ENCODE results near the gene PPARGC1A. TPM values are rescaled to one million over a fixed set of nuclear protein-coding genes. Genes with fewer than 3 reads are reported as not detected.

PPARGC1A gene
- total RNA-seq, 2 donors from 2014 or later = not detected

DNA sequence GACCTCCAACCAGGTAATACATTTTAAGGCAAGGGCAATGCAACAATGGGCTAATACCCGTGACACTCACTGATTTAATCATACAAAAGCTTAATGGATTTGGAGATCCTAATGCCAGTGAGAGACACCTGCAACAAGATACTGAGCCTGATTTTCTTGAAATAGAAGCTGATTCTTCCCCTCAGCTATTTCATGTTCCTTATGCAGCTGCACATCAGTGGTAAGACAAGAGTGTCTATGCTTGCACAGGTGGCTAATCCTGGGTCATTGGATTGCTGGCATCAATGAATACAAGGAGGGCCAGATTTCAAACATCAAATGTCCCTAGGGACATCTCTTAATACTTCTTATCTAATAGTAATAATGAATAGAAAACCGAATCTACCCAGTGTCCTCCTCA, 139.7 kb downstream of the PPARGC1A start:
- H3K4me1 Mint-ChIP-seq = no peaks in the 10 kb centered on the region
- H3K4me3 Mint-ChIP-seq = no peak overlapping the region
- no peak for DNase-seq
- no peak for ATAC-seq
- no peaks in the 10 kb centered on the region for H3K27me3 Mint-ChIP-seq
- H3K36me3 Mint-ChIP-seq (ENCODE audit: low read depth) = no peaks in the 10 kb centered on the region
- no peak overlapping the region for H3K27ac Mint-ChIP-seq
- no peaks in the 10 kb centered on the region for H3K9me3 ChIP-seq (ENCODE audit: control insufficient read depth, low read length, poor library complexity, severe bottlenecking)

DNA sequence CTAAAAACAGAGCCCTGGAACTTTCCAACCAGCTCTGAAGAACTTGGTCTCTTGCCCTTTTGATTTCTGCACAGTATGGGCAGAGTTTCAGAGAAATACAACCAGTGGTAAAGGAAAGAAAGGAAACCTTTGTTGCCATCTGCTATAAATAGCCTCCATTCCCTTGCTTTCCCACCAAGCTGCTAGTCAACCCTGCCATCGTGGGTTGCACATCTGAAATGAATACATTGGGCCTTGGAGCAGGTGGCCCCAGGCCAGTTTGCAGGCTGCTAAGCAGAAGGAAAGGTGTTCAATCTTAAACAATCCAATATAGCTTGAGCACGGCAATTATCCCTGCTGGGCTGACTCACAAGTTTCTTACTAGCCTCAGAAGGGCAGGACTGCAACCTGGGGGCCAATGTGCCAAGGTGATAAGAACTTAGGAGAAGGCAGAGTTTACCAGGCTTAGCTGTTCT, 142.5 kb downstream of the PPARGC1A start:
- Mint-ChIP-seq H3K27ac (no peak overlapping the region), H3K36me3 (ENCODE audit: low read depth) (no peaks in the 10 kb centered on the region)

DNA sequence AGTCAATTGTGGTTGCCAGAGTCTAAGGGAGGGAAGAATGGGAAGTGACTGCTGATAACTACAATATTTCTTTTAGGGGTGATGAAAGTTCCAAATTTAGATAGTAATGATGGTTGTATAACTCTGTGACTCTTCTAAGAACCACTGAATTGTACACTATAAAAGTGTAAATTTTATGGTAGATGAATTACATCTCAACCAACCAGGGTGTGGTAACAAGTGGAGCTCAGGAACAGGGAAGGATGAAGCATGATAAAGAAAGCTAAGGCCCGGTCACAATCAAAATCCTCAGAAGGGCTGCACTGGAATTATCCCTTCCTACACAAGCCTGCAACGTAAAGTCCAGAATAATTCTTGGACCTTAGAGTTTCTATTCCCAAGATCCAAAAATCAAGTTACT, 143.2 kb downstream of the PPARGC1A start:
- Mint-ChIP-seq H3K4me3 (no peak overlapping the region), H3K27me3 (no peaks in the 10 kb centered on the region), H3K36me3 (ENCODE audit: low read depth) (no peaks in the 10 kb centered on the region), H3K27ac (no peak overlapping the region), H3K4me1 (no peaks in the 10 kb centered on the region)
- DNase-seq (no peak), ATAC-seq (no peak)
- no peaks in the 10 kb centered on the region for H3K9me3 ChIP-seq (ENCODE audit: control insufficient read depth, low read length, poor library complexity, severe bottlenecking)

More for the DNA sequence above, 142.5 kb downstream of the PPARGC1A start:
- no peak for DNase-seq
- ATAC-seq = no peak
- no peaks in the 10 kb centered on the region for H3K9me3 ChIP-seq (ENCODE audit: control insufficient read depth, low read length, poor library complexity, severe bottlenecking)
- Mint-ChIP-seq H3K4me3 (no peak overlapping the region), H3K27me3 (no peaks in the 10 kb centered on the region), H3K4me1 (no peaks in the 10 kb centered on the region)

DNA sequence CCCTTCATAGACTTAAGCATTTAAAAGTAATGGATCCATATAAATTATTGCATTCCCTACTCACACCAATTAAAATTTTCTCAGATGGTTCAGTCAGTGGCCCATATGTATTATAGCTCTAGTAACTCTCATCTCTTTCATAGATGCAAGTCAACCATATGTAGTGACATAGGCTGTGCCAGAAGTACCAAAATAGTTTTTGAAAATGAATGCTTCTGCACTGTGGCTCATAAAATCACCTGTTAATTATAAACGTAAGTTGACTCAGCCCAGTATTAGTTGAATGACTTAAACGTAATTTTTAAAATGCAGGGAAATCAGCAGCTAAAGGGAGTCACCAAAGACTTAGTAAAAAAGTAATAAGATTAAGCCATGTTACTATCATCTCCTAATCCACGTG, 143.8 kb downstream of the PPARGC1A start:
- Mint-ChIP-seq H3K27ac (no peak overlapping the region), H3K4me3 (no peak overlapping the region), H3K4me1 (no peaks in the 10 kb centered on the region), H3K27me3 (no peaks in the 10 kb centered on the region), H3K36me3 (ENCODE audit: low read depth) (no peaks in the 10 kb centered on the region)
- DNase-seq (no peak), ATAC-seq (no peak)
- no peaks in the 10 kb centered on the region for H3K9me3 ChIP-seq (ENCODE audit: control insufficient read depth, low read length, poor library complexity, severe bottlenecking)

DNA sequence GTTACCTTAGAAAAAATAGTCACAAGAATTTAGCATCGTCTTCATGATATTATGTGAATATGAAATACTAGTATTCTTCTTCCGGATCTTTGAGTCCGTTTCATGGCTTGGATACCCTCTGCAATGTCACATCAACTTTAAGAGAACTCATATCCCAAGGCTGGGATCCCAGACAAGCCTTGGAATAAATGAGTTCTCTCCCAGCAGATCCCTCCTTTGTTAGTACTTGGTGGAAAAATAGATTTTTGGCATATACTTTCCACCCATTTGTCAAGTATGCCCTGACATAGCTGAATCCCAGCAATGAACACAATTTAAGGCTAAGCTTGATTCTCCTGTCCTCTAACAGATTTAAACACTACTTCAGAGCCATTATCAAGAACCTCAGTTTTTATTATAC, 144.5 kb downstream of the PPARGC1A start:
- ATAC-seq (no peak), DNase-seq (no peak)
- no peak overlapping the region for H3K4me3 Mint-ChIP-seq
- no peaks in the 10 kb centered on the region for H3K27me3 Mint-ChIP-seq
- H3K27ac Mint-ChIP-seq = no peak overlapping the region
- H3K4me1 Mint-ChIP-seq = no peaks in the 10 kb centered on the region
- no peaks in the 10 kb centered on the region for H3K36me3 Mint-ChIP-seq (ENCODE audit: low read depth)
- H3K9me3 ChIP-seq (ENCODE audit: control insufficient read depth, low read length, poor library complexity, severe bottlenecking) = no peaks in the 10 kb centered on the region

Data from T-helper 17 cell (primary cell).